Bronchus fibroblast of lung (primary cell): ENCODE data around the gene P2RX1. TPM values are rescaled to one million over a fixed set of nuclear protein-coding genes. Genes with fewer than 3 reads are reported as not detected.

ENCODE experiments used
- total RNA-seq: library from RNA; depleted of rRNA; stranded (reverse); fragments of >200 nt; gene quantifications from 2 replicates; pipeline ENCODE4 v1.2.3, GENCODE V29; 2015

P2RX1 gene
- total RNA-seq = under 0.01 TPM in 1 of 2 replicates, not detected in the other

DNA sequence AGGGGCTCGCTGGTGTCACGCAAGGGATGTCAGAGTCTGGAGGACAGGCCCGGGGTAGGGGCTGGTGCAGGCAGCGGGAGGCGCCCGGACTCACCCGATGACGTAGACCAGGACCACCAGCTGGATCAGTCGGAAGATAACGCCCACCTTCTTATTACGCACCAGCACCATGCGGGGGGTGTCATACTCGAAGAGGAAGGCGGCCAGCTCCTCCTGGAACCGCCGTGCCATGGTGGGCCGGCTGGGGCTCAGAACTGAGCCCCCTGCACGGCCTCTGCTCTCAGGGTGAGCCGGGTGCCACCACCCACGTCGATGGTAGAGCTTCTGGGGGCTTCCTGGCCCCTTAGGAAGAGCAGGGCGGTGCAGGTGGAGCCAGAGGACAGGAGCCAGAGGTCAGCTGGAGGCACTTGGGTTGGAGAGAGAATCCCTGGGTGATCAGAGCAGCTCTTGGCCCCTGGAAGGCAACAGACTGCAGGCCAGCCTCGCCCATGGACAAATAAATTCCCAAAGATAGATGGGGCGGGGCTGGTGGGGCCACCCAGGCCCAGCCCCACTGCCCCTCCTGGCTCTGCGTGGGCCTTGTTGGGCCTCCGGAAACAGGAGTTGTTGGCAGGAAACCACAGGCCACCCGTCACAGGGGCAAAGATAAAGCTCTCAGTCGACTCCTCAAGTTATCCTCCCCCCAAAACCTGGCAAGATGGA lies at the start of gene P2RX1:
P2RX1 (minus strand) TSS at position 471 of the 702 bp plus-strand sequence; CDS start at position 231, 240 bp downstream.

DNA sequence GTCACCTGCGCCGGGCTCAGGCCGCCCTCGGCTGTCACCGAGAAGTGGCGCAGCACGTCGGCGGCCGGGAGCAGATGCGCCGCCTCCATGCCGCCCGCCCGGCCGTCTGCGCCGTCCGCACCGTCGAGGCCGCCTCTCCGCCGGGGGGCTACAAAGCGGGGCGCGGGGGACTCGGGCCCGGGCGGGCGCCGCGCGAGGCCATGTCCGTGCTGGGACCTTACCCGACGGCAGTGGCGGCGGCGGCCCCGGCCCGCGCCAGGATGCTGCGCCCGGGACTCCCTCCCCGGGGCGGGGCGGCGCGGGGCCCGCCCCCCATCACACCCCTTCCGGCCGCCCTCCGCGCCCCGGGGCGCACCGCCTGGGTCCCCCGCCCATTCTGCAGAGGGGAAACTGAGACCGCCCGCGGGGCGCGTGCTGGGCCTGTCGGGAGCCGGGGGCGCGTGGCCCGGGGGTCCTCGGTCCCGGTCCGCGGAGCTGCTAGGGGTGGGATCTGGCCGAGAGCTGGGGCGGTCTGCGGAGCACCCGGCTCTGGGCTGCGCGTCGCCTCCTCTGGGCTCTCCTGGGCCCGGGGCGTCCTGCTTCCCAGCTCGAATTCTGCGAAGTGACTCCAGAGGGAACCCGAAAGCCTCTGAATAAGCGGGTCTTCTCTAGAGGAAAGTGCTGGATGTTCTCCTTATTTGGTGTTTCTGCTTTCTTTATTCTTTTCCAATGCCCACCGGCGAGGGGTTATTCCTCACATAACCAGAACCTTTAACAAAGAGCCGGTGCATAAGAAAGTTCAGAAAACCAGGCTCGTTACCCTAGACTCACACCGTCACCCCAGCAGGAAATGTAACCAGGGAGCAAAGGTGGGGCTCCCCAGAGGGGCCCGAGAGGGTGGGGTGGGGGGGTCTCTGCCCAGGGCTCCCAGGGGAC lies 48.2 kb upstream of the P2RX1 start, which contains the start of gene ATP2A3:
ATP2A3 (minus strand) TSS at position 235 of the 915 bp plus-strand sequence; CDS start at position 89, 146 bp downstream.

DNA sequence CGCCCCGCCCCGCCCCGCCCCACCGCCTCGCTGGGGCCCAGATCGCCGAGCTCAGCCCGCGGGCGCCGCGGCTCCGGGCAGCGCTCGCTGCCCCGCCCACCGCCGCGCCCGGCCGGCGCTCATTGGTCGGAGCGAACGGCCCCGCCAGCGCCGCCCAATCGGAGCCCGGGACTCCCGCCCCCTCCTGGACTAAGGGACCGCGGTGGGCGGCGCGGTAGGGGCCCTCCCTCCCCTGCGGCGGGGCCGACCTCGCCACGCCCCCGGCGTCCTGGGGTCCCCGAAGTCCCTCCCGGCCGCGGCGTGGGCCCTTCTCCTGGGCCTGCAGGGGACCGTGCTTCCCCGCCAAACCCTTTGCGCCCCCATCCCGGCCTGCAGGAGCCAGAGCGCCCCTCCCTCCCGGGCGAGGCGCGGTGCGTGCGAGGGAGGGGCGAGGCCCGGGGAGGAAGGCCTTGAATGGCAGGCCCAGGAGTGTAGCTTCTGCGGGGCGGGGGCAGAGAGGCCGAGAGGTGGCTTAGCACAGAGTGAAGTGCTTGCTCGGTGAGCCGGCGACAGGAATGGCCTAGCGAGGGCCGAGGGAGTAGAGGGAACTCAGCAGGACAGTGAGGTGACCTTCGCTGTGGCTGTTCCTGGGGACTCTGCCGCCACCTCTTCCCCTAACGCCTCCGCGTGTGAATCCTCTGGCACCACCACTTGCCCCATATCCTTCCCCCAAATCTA lies 23.1 kb downstream of the P2RX1 start, which contains the start of gene CAMKK1:
CAMKK1 (minus strand) TSS at position 51 of the 717 bp plus-strand sequence. CDS start 7,366 bp downstream, outside the sequence.

Other genes with a start within 250 kb of the P2RX1 start
- gene TAX1BP3, start 247.9 kb downstream of the P2RX1 start, total RNA-seq = 287 and 309 TPM in 2 replicates
- 35.3 and 43.9 TPM in 2 replicates for gene EMC6, start 247.7 kb downstream of the P2RX1 start, total RNA-seq
- 1.0 and 1.3 TPM in 2 replicates for gene P2RX5, start 220.3 kb downstream of the P2RX1 start, total RNA-seq
- gene HASPIN, start 192.6 kb downstream of the P2RX1 start, total RNA-seq = 9.7 and 13.1 TPM in 2 replicates
- gene ITGAE, start 115.3 kb downstream of the P2RX1 start, total RNA-seq = 20.8 and 28.7 TPM in 2 replicates
- 9.1 and 10.3 TPM in 2 replicates for gene NCBP3, start 70.2 kb downstream of the P2RX1 start, total RNA-seq
- 3.1 and 3.5 TPM in 2 replicates for gene CAMKK1, start 23.4 kb downstream of the P2RX1 start, total RNA-seq
- 0.45 and 0.84 TPM in 2 replicates for gene ATP2A3, start 48.0 kb upstream of the P2RX1 start, total RNA-seq
- gene ZZEF1, start 226.6 kb upstream of the P2RX1 start, total RNA-seq = 11.9 and 12.6 TPM in 2 replicates
- gene CYB5D2, start 226.7 kb upstream of the P2RX1 start, total RNA-seq = 13.7 and 14.5 TPM in 2 replicates